ENCODE data around the gene ABHD17B. TPM values are rescaled to one million over a fixed set of nuclear protein-coding genes. Genes with fewer than 3 reads are reported as not detected.

The ABHD17B gene
- total RNA-seq, 3 donors from 2014 or later (not counting 1 experiment from before 2014, with no cell fraction given), result 28.7 to 34.4 (median 30.3) TPM

- intact Hi-C loops (cut with micrococcal nuclease), result no loop called here
- Mint-ChIP-seq H3K4me3 (no peak overlapping the region), H3K9me3 (peaks cover 0 to 3% of the 10 kb centered on the region in 2 donors), H3K4me1 (peaks cover 6 to 10% of the 10 kb centered on the region in 2 donors), H3K27me3 (ENCODE audit: low read depth in 2 of 2) (no peaks in the 10 kb centered on the region), H3K27ac (no peak overlapping the region), H3K36me3 (peaks cover 15% of the 10 kb centered on the region)
- ATAC-seq (no peak), DNase-seq (no peak)
- H3K9me3 ChIP-seq (ENCODE audit: control insufficient read depth, insufficient read depth, low read length), result peaks cover 7% of the 10 kb centered on the region
- H3K36me3 ChIP-seq (ENCODE audit: control insufficient read depth, insufficient read depth, low read length), result no peaks in the 10 kb centered on the region
- no peak overlapping the region for H3K4me3 ChIP-seq (ENCODE audit: low read length)
- H3K27ac ChIP-seq (ENCODE audit: low read length), result no peak overlapping the region
- TF ChIP-seq CTCF (IDR thresholded peaks at IDR 0.05), result no peak
- no peaks in the 10 kb centered on the region for H3K27me3 ChIP-seq (ENCODE audit: control insufficient read depth, insufficient read depth, low read length)
- no peaks in the 10 kb centered on the region for H3K4me1 ChIP-seq (ENCODE audit: control insufficient read depth, insufficient read depth, low read length)
Observed at GRCh38 chr9:71857159-71857558, 53.8 kb downstream of the ABHD17B start.

- H3K4me3 ChIP-seq (ENCODE audit: low read length), result no peak overlapping the region
- intact Hi-C loops (cut with micrococcal nuclease), result no loop called here
- H3K27me3 Mint-ChIP-seq (ENCODE audit: low read depth in 2 of 2), result no peaks in the 10 kb centered on the region
- H3K4me3 Mint-ChIP-seq, result no peak overlapping the region
- ATAC-seq, result no peak
- no peak for TF ChIP-seq CTCF (IDR thresholded peaks at IDR 0.05)
- no peak for DNase-seq
- WGBS (ENCODE audit: insufficient coverage), result 97% methylated on average over 4 of the region's 5 CpGs
- H3K4me1 ChIP-seq (ENCODE audit: control insufficient read depth, insufficient read depth, low read length), result no peaks in the 10 kb centered on the region
- no peak overlapping the region for H3K27ac Mint-ChIP-seq
- peaks cover 7% of the 10 kb centered on the region for H3K9me3 ChIP-seq (ENCODE audit: control insufficient read depth, insufficient read depth, low read length)
- no peak overlapping the region for H3K27ac ChIP-seq (ENCODE audit: low read length)
- peaks cover 5% of the 10 kb centered on the region for H3K36me3 Mint-ChIP-seq
- H3K36me3 ChIP-seq (ENCODE audit: control insufficient read depth, insufficient read depth, low read length), result no peaks in the 10 kb centered on the region
- H3K27me3 ChIP-seq (ENCODE audit: control insufficient read depth, insufficient read depth, low read length), result no peaks in the 10 kb centered on the region
- H3K4me1 Mint-ChIP-seq, result peaks cover 6 to 10% of the 10 kb centered on the region in 2 donors
- H3K9me3 Mint-ChIP-seq, result no peaks in the 10 kb centered on the region
Observed at GRCh38 chr9:71854811-71855210, 56.2 kb downstream of the ABHD17B start.

- H3K27me3 Mint-ChIP-seq (ENCODE audit: low read depth in 2 of 2), result no peaks in the 10 kb centered on the region
- WGBS (ENCODE audit: insufficient coverage), result no CpG with 5 or more reads among the region's 1 CpG
- Histone ChIP-seq H3K27ac (ENCODE audit: low read length) (no peak overlapping the region), H3K4me3 (ENCODE audit: low read length) (no peak overlapping the region), H3K4me1 (ENCODE audit: control insufficient read depth, insufficient read depth, low read length) (no peaks in the 10 kb centered on the region), H3K27me3 (ENCODE audit: control insufficient read depth, insufficient read depth, low read length) (no peaks in the 10 kb centered on the region), H3K9me3 (ENCODE audit: control insufficient read depth, insufficient read depth, low read length) (no peaks in the 10 kb centered on the region), H3K36me3 (ENCODE audit: control insufficient read depth, insufficient read depth, low read length) (no peaks in the 10 kb centered on the region)
- H3K27ac Mint-ChIP-seq, result no peak overlapping the region
- no peak for TF ChIP-seq CTCF (IDR thresholded peaks at IDR 0.05)
- no peaks in the 10 kb centered on the region for H3K36me3 Mint-ChIP-seq
- ATAC-seq (no peak), DNase-seq (no peak)
- intact Hi-C loops (cut with micrococcal nuclease), result no loop called here
- peaks cover 0 to 4% of the 10 kb centered on the region in 2 donors for H3K4me1 Mint-ChIP-seq
- H3K4me3 Mint-ChIP-seq, result no peak overlapping the region
- H3K9me3 Mint-ChIP-seq, result no peaks in the 10 kb centered on the region
Observed at GRCh38 chr9:71853084-71853483, 57.9 kb downstream of the ABHD17B start.

- no peak for TF ChIP-seq CTCF (IDR thresholded peaks at IDR 0.05)
- Mint-ChIP-seq H3K36me3 (no peaks in the 10 kb centered on the region), H3K4me1 (peaks cover 0 to 4% of the 10 kb centered on the region in 2 donors), H3K27me3 (ENCODE audit: low read depth in 2 of 2) (no peaks in the 10 kb centered on the region), H3K4me3 (no peak overlapping the region), H3K9me3 (no peaks in the 10 kb centered on the region), H3K27ac (no peak overlapping the region)
- DNase-seq (no peak), ATAC-seq (no peak)
- H3K27ac ChIP-seq (ENCODE audit: low read length), result no peak overlapping the region
- H3K27me3 ChIP-seq (ENCODE audit: control insufficient read depth, insufficient read depth, low read length), result no peaks in the 10 kb centered on the region
- intact Hi-C loops (cut with micrococcal nuclease), result no loop called here
- no peaks in the 10 kb centered on the region for H3K4me1 ChIP-seq (ENCODE audit: control insufficient read depth, insufficient read depth, low read length)
- no peaks in the 10 kb centered on the region for H3K9me3 ChIP-seq (ENCODE audit: control insufficient read depth, insufficient read depth, low read length)
- H3K36me3 ChIP-seq (ENCODE audit: control insufficient read depth, insufficient read depth, low read length), result no peaks in the 10 kb centered on the region
- H3K4me3 ChIP-seq (ENCODE audit: low read length), result no peak overlapping the region
Observed at GRCh38 chr9:71850996-71851395, 60.0 kb downstream of the ABHD17B start.
